SIG-M5 (cell line): ENCODE results near the gene SCAF4.
A peak's percentile ranks its signal among the peaks of the same experiment; 100 is the strongest.
"Not testable (repeated sequence)": the region's sequence is repeated elsewhere in the genome, so short reads cannot be mapped to it uniquely, and the experiment has no call there.

ENCODE experiments used
- DNase-seq: peaks from one replicate; lab custom pipeline; 2025; lab: John Stamatoyannopoulos, UW

The SCAF4 gene

DNA sequence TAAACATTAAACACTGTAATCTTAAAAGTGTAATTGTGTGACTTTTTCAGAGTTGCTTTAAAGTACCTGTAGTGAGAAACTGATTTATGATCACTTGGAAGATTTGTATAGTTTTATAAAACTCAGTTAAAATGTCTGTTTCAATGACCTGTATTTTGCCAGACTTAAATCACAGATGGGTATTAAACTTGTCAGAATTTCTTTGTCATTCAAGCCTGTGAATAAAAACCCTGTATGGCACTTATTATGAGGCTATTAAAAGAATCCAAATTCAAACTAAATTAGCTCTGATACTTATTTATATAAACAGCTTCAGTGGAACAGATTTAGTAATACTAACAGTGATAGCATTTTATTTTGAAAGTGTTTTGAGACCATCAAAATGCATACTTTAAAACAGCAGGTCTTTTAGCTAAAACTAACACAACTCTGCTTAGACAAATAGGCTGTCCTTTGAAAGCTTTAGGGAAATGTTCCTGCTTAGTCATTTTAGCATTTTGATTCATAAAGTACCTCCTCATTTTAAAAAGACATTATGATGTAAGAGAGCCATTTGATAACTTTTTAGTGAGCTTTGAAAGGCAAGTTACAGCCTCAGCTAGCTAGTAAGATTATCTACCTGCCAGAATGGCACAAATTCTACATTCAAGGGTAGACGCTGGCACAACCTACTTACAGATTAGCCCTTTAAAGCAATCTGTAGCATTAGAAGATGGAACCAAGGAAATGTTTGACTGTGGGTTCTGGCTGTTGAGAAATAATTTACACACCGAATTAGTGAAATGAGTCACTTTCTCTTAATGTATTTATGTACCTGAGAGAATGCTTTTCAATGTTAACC is 63.0 kb downstream of the SCAF4 start:
- no peak for DNase-seq

DNA sequence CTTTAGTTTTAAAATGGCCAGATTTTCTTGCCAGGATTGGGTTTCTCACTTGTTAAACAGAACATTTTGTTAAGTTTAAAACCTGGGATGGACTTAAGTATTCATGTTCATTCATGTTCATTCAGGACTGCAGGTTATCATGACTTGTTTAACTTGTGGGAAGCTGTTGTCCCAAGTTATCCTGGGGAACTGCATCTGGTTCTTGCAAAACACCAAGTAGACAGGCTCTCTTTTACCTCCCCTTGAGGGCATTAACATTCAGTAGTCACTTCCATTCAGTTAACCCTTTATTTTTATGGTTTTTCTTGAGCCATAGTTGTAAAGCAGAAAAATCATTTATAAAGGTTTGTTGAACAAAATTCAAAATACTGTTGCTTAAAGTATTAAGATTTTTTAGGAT is 64.3 kb downstream of the SCAF4 start:
- DNase-seq: no peak

DNA sequence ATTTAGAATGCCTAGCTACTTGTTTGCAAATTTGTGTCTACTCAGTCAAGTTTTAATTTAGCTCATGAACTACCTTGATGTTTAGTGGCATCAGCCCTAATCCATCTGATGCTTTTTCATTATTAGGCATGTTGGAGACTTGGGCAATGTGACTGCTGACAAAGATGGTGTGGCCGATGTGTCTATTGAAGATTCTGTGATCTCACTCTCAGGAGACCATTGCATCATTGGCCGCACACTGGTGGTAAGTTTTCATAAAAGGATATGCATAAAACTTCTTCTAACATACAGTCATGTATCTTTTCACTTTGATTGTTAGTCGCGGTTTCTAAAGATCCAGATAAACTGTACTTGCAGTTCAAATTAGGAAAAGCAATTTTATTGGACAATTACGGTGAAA is 64.8 kb downstream of the SCAF4 start:
- no peak for DNase-seq

GRCh38 chr21:31666445-31667010 is 65.4 kb downstream of the SCAF4 start:
- no peak for DNase-seq

- DNase-seq: not testable (repeated sequence)
Measured at GRCh38 chr21:31665869-31666268, 66.0 kb downstream of the SCAF4 start.

DNA sequence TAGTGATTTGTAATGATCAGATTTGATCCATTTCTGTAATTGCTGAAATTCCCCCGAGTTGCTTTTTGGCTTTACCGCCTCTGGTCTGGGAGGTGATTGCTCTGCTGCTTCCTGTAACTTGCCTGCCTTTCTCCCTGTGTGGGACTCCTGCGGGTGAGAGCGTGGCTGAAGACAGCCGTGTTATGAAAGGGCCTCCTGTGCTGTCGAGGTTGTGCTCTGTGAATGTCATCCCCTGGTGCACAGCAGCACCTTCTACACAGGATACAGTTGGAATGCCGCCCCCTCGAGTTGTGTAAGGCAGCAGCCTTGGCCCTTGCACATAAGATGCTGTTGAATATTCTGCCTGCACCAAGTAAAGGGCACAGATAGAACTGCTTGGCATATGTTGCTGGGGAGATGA is 66.5 kb downstream of the SCAF4 start:
- DNase-seq: no peak

- no peak for DNase-seq
Measured at GRCh38 chr21:31663584-31664249, 68.2 kb downstream of the SCAF4 start.

- DNase-seq: no peak
Measured at GRCh38 chr21:31660591-31660990, 71.3 kb downstream of the SCAF4 start.

DNA sequence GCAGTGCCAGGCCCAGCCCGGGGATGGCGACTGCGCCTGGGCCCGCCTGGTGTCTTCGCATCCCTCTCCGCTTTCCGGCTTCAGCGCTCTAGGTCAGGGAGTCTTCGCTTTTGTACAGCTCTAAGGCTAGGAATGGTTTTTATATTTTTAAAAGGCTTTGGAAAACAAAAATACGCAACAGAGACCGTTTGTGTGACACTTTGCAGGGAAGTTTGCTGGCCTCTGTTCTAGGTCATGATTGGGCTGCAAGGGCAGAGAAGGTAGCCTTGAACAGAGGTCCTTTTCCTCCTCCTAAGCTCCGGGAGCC is 71.7 kb downstream of the SCAF4 start:
- no peak for DNase-seq

DNA sequence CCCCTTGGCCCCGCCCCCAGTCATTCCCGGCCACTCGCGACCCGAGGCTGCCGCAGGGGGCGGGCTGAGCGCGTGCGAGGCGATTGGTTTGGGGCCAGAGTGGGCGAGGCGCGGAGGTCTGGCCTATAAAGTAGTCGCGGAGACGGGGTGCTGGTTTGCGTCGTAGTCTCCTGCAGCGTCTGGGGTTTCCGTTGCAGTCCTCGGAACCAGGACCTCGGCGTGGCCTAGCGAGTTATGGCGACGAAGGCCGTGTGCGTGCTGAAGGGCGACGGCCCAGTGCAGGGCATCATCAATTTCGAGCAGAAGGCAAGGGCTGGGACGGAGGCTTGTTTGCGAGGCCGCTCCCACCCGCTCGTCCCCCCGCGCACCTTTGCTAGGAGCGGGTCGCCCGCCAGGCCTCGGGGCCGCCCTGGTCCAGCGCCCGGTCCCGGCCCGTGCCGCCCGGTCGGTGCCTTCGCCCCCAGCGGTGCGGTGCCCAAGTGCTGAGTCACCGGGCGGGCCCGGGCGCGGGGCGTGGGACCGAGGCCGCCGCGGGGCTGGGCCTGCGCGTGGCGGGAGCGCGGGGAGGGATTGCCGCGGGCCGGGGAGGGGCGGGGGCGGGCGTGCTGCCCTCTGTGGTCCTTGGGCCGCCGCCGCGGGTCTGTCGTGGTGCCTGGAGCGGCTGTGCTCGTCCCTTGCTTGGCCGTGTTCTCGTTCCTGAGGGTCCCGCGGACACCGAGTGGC is 72.2 kb downstream of the SCAF4 start, which contains the start of gene SOD1:
Gene SOD1 (plus strand): TSS at position 158 of the 723 bp plus-strand sequence. CDS start 77 bp downstream, at position 235.
- DNase-seq: peak; percentile 50

DNA sequence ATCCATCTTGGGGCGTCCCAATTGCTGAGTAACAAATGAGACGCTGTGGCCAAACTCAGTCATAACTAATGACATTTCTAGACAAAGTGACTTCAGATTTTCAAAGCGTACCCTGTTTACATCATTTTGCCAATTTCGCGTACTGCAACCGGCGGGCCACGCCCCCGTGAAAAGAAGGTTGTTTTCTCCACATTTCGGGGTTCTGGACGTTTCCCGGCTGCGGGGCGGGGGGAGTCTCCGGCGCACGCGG is 72.7 kb downstream of the SCAF4 start:
- DNase-seq: no peak

DNA sequence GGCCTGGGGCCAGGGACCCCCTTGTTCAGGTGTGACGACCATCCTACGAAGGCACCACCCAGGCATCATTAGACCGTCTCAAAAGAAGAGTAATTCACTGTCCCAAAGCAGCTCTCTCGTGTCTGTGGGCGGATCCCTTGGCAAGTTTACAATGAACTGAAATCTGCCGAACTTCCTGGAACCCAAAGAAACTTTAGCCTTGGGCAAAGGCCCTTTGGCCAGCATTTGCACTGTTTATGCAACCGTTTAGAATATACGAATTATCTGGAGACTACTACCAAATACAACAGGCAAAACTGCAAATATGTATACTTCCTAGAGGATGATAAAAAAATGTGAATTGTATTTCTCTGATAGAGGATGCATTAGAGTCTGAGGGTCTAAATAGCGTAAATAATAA is 73.9 kb downstream of the SCAF4 start:
- no peak for DNase-seq

DNA sequence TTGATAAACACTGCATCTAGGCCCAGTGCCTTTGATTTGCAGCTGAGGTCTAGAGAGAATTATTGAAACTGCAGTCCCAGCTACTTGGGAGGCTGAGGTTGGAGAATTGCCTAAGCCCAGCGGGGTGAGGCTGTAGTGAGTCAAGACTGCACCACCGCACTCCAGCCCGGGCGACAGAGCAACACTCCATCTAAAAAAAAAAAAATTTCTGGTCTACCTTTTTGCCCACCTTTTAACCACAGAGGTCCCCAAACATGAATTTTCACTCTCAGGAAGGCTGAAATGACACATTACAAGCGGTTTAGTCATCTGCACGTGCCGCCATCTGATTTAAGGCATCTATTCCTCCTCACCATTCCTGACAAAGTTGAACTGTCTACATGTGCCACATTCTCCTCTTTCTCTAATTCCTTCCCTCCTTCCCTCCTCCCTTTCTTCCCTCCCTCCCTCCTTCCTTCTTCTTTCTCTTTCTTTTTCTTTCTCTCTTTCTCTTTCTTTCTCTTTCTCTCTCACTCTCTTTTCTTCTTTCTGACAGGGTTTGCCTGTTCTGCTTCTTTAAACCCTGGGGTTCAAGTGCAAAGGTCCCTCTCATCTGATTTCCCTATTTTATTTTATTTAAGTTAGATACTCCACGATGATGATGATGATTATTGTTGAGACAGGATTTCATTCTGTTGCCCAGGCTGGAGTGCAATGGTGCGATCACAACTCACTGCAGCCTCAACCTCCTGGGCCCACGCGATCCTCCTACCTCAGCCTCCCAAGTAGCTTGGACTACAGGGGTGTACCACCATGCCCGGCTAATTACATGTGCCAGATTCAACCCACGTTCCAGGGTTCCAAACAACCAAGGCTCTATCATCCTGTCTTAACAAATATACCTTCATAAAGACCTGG is 75.5 kb downstream of the SCAF4 start:
- no peak for DNase-seq

GRCh38 chr21:31654821-31655580 is 76.9 kb downstream of the SCAF4 start:
- not testable (repeated sequence) for DNase-seq

GRCh38 chr21:31654340-31654739 is 77.6 kb downstream of the SCAF4 start:
- no peak for DNase-seq

GRCh38 chr21:31651491-31651890 is 80.4 kb downstream of the SCAF4 start:
- not testable (repeated sequence) for DNase-seq

DNA sequence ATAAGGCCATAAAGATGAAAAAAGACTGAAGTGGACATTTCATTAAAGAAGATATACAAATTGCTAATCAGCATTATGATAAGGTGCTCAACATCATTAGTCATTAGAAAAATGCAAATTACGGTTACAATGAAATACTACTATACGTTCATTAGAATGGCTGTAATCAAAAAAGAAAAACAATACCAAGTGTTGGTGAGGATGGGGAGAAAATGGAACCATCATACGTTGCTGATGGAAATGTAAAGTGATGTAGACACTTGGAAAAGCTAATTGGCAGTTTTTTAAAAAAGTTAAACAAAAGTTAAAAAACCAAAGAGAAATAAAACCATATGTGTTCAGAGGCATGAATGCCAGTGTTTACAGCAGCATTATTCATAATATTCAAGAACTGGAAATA is 81.0 kb downstream of the SCAF4 start:
- DNase-seq: no peak

- no peak for DNase-seq
Measured at GRCh38 chr21:31647650-31648049, 84.3 kb downstream of the SCAF4 start.

DNA sequence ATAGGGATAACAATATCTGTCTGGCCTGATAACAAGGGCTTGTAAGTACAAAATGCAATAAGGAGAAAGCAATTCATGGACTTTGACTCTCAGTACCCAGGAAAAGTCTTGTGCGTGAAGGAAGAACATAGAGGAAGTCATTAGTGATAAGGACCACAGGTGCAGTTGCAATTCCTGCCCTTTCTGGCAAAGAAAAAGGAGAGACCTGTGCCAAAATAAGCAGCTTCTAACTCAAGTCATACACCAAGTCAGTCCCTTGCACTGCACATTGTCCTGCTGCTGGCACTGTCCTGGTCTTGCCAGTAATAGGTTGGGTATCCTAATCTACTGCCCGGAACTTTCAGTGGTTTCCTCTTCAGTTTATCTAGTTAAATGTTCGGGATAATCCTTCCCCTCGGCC is 87.3 kb downstream of the SCAF4 start:
- no peak for DNase-seq

DNA sequence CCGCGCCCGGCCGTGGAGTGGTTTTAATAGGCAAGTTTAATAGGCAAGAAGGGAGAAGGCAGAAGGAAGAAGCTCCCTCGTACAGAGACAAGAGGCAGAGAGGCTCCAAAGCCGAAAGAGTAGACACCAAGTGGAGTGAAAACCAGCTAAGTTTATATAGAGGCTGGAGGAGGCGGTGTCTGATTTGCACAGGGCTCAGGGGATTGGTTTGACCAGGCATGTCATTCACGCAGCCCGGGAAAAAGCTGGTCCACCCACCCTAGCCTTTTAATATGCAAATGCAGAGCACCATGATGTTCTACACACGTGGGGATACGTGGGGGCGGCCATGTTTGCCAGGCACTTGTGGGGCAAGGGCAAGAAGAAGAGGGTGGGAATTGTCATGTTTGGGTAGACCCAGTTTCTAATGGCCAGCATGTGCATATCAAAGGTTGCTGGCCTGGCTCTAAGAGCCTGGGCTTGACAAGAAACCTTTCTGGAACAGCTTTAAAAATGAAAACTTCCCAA is 90.4 kb downstream of the SCAF4 start:
- DNase-seq: no peak

DNA sequence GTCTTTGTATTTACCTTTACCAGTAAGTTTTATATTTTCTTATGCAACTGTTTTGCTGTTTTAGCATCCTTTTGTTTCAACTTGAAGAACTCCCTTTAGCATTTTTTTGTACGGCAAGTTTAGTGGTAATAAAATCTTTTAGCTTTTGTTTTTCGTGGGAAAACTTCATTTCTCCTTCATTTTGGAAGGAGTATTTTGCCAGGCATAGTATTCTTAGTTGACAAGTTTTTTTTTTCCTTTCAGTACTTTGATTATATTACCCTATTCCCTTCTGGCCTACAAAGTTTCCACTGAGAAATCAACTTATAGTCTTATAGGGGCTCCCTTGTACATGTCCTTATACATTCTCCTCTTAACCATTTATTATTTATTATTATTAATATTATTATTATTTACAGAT is 95.0 kb downstream of the SCAF4 start:
- DNase-seq: no peak
